Measurements from ENCODE around the gene PIP4K2C. TPM values are rescaled to one million over a fixed set of nuclear protein-coding genes. Genes with fewer than 3 reads are reported as not detected.

Gene PIP4K2C
- total and polyA plus RNA-seq, 4 donors = 13.7 to 42.2 (median 20.8) TPM

- H3K36me3 ChIP-seq (ENCODE audit: control insufficient read depth in 4 of 4, insufficient read depth in 4 of 4, low read length in 4 of 4) = no peaks in the 10 kb centered on the region
- peaks cover 0 to 30% (median 20%) of the 10 kb centered on the region in 3 donors for H3K27me3 ChIP-seq (ENCODE audit: control insufficient read depth in 3 of 3, insufficient read depth in 3 of 3, low read length in 2 of 3)
- no peak overlapping the region for H3K4me3 ChIP-seq
- no peaks in the 10 kb centered on the region for H3K9me3 ChIP-seq (ENCODE audit: control insufficient read depth in 4 of 4, insufficient read depth in 3 of 4, low read length in 3 of 4)
- ATAC-seq (ENCODE audit: insufficient read depth, low FRiP score) (no peak), DNase-seq (no peak)
- peaks cover 0 to 2% (median 0%) of the 10 kb centered on the region in 5 donors for H3K4me1 ChIP-seq (ENCODE audit: control insufficient read depth in 5 of 5, insufficient read depth in 5 of 5, low read length in 5 of 5)
- TF ChIP-seq CTCF (IDR thresholded peaks at IDR 0.05; ENCODE audit: control extremely low read depth, extremely low read depth) = no peak
- H3K27ac ChIP-seq (ENCODE audit: low read depth in 1 of 2, low read length in 1 of 2) = no peak overlapping the region
- H3K9ac ChIP-seq (ENCODE audit: insufficient read depth in 1 of 2, low read length in 2 of 2) = no peak overlapping the region
- 63 to 73% methylated on average over 3 of the region's 3 CpGs for WGBS, 2 donors
Measured at GRCh38 chr12:57637364-57637763, 46.4 kb downstream of the PIP4K2C start.

GRCh38 chr12:57638096-57638495 lies 47.1 kb downstream of the PIP4K2C start:
- Histone ChIP-seq H3K9ac (ENCODE audit: insufficient read depth in 1 of 2, low read length in 2 of 2) (no peak overlapping the region), H3K27ac (ENCODE audit: low read depth in 1 of 2, low read length in 1 of 2) (no peak overlapping the region), H3K27me3 (ENCODE audit: control insufficient read depth in 3 of 3, insufficient read depth in 3 of 3, low read length in 2 of 3) (peaks cover 0 to 28% (median 20%) of the 10 kb centered on the region in 3 donors), H3K9me3 (ENCODE audit: control insufficient read depth in 4 of 4, insufficient read depth in 3 of 4, low read length in 3 of 4) (no peaks in the 10 kb centered on the region), H3K4me1 (ENCODE audit: control insufficient read depth in 5 of 5, insufficient read depth in 5 of 5, low read length in 5 of 5) (no peaks in the 10 kb centered on the region), H3K36me3 (ENCODE audit: control insufficient read depth in 4 of 4, insufficient read depth in 4 of 4, low read length in 4 of 4) (no peaks in the 10 kb centered on the region), H3K4me3 (no peak overlapping the region)
- 92 to 95% methylated on average over 3 of the region's 3 CpGs for WGBS, 2 donors
- no peak for ATAC-seq (ENCODE audit: insufficient read depth, low FRiP score)
- TF ChIP-seq CTCF (IDR thresholded peaks at IDR 0.05; ENCODE audit: control extremely low read depth, extremely low read depth) = no peak
- no peak for DNase-seq

GRCh38 chr12:57640175-57641042 lies 49.4 kb downstream of the PIP4K2C start:
- peak in 2 of 3 donors; percentile 55 to 69 for DNase-seq
- Histone ChIP-seq H3K27ac (ENCODE audit: low read depth in 1 of 2, low read length in 1 of 2) (no peak overlapping the region), H3K4me1 (ENCODE audit: control insufficient read depth in 5 of 5, insufficient read depth in 5 of 5, low read length in 5 of 5) (no peaks in the 10 kb centered on the region), H3K9ac (ENCODE audit: insufficient read depth in 1 of 2, low read length in 2 of 2) (no peak overlapping the region), H3K27me3 (ENCODE audit: control insufficient read depth in 3 of 3, insufficient read depth in 3 of 3, low read length in 2 of 3) (peaks cover 0 to 16% (median 2%) of the 10 kb centered on the region in 3 donors), H3K36me3 (ENCODE audit: control insufficient read depth in 4 of 4, insufficient read depth in 4 of 4, low read length in 4 of 4) (no peaks in the 10 kb centered on the region), H3K9me3 (ENCODE audit: control insufficient read depth in 4 of 4, insufficient read depth in 3 of 4, low read length in 3 of 4) (no peaks in the 10 kb centered on the region), H3K4me3 (no peak overlapping the region)
- ATAC-seq (ENCODE audit: insufficient read depth, low FRiP score) = no peak
- TF ChIP-seq CTCF (IDR thresholded peaks at IDR 0.05; ENCODE audit: control extremely low read depth, extremely low read depth) = no peak
- WGBS, 2 donors = 64 to 67% methylated on average over 7 of the region's 7 CpGs

All from lung (tissue), 12 donors.